Ureter (tissue), 1 donor: ENCODE results near the gene CXXC5. TPM values are rescaled to one million over a fixed set of nuclear protein-coding genes. Genes with fewer than 3 reads are reported as not detected.

Experiments
- DNase-seq: peaks from one replicate; pipeline ENCODE4 v3.0.0-alpha.2; 2020; ENCODE audit warnings: low spot score
- total RNA-seq: library from RNA; stranded (reverse); gene quantifications from one replicate; pipeline ENCODE4 v1.2.4, GENCODE V29; 2023
- donor health status: DM: yes; HTN: yes; CAD: no.

Gene CXXC5
- total RNA-seq, 1 donor from 2014 or later, result 28.7 TPM

GRCh38 chr5:139664727-139665351, 16.7 kb downstream of the CXXC5 start:
- no peak for DNase-seq

- no peak for DNase-seq
Measured at GRCh38 chr5:139665626-139666025, 17.5 kb downstream of the CXXC5 start.

GRCh38 chr5:139666551-139666950, 18.4 kb downstream of the CXXC5 start:
- DNase-seq, result no peak

- DNase-seq, result no peak
Measured at GRCh38 chr5:139667001-139667729, 19.0 kb downstream of the CXXC5 start.

- no peak for DNase-seq
Measured at GRCh38 chr5:139667730-139668063, 19.5 kb downstream of the CXXC5 start.

GRCh38 chr5:139668064-139668880, 20.1 kb downstream of the CXXC5 start:
- no peak for DNase-seq

GRCh38 chr5:139668924-139669661, 20.9 kb downstream of the CXXC5 start:
- no peak for DNase-seq

GRCh38 chr5:139669662-139670368, 21.7 kb downstream of the CXXC5 start:
- no peak for DNase-seq

GRCh38 chr5:139670369-139671095, 22.4 kb downstream of the CXXC5 start:
- no peak for DNase-seq

GRCh38 chr5:139671096-139671841, 23.1 kb downstream of the CXXC5 start:
- no peak for DNase-seq

- DNase-seq, result no peak
Measured at GRCh38 chr5:139675213-139675612, 27.1 kb downstream of the CXXC5 start.

- no peak for DNase-seq
Measured at GRCh38 chr5:139675825-139676224, 27.7 kb downstream of the CXXC5 start.

GRCh38 chr5:139676406-139676805, 28.3 kb downstream of the CXXC5 start:
- no peak for DNase-seq

GRCh38 chr5:139676951-139677735, 29.0 kb downstream of the CXXC5 start:
- no peak for DNase-seq

GRCh38 chr5:139677736-139678613, 29.8 kb downstream of the CXXC5 start:
- no peak for DNase-seq

GRCh38 chr5:139678751-139679750, 30.9 kb downstream of the CXXC5 start:
- DNase-seq, result no peak
